H1 (cell line): ENCODE measurements around the gene MOV10L1. TPM values are rescaled to one million over a fixed set of nuclear protein-coding genes. Genes with fewer than 3 reads are reported as not detected.

Experiments used
- CTCF ChIA-PET: fragments of 300-600 bp; sonication (Branson Sonifier 250); formaldehyde crosslinking; loops from one replicate; lab custom pipeline; 2021; ENCODE audit not compliant: partially characterized antibody; lab: Charles Lee
- POLR2A ChIA-PET: fragments of 300-600 bp; sonication (Branson Sonifier 250); formaldehyde crosslinking; loops from one replicate; lab custom pipeline; 2021; ENCODE audit warnings: inconsistent platforms; ENCODE audit not compliant: partially characterized antibody; lab: Charles Lee
- DNase-seq, 2 experiments: peaks; one replicate each; pipeline versions ENCODE4 v3.0.0 to v3.0.0-alpha.2; 2010 to 2022; ENCODE audit warnings: low spot score in 2 of 2, low read depth in 1 of 2, mixed read lengths in 1 of 2
- FAIRE-seq: peaks from 2 replicates; lab custom pipeline; 2011; peaks lifted over from hg19 to GRCh38; lab: Jason Lieb, UNC
- H2AFZ ChIP-seq: 2 replicates; pipeline ENCODE4 v1.8.1; 2012; ENCODE audit warnings: low read length, inconsistent platforms
- H2AK5ac ChIP-seq: 2 replicates; pipeline ENCODE4 v1.6.1; 2013; ENCODE audit warnings: low read depth, low read length
- H2BK120ac ChIP-seq: replicated peaks from 2 replicates; pipeline ENCODE3; 2013; ENCODE audit warnings: low read depth, low read length, inconsistent platforms
- H2BK12ac ChIP-seq: 2 replicates; pipeline ENCODE4 v1.6.1; 2013; ENCODE audit warnings: low read depth, low read length
- H2BK15ac ChIP-seq: 2 replicates; pipeline ENCODE4 v1.6.1; 2013; ENCODE audit warnings: low read length
- H2BK20ac ChIP-seq: 2 replicates; pipeline ENCODE4 v1.6.1; 2013; ENCODE audit warnings: low read length
- H2BK5ac ChIP-seq: 2 replicates; pipeline ENCODE4 v1.6.1; 2013; ENCODE audit warnings: low read depth, low read length
- H3K14ac ChIP-seq: 2 replicates; pipeline ENCODE4 v1.6.1; 2013; ENCODE audit warnings: inconsistent platforms; ENCODE audit not compliant: insufficient read length
- H3K18ac ChIP-seq: 2 replicates; pipeline ENCODE4 v1.6.1; 2013; ENCODE audit warnings: low read length; ENCODE audit errors: extremely low read depth
- H3K23ac ChIP-seq: 2 replicates; pipeline ENCODE4 v1.6.1; 2013; ENCODE audit warnings: inconsistent platforms; ENCODE audit not compliant: insufficient read length
- H3K23me2 ChIP-seq: 2 replicates; pipeline ENCODE4 v1.6.1; 2013; ENCODE audit warnings: low read depth, low read length
- H3K27ac ChIP-seq: 2 replicates; pipeline ENCODE4 v1.6.1; 2011; ENCODE audit warnings: low read depth, low read length, inconsistent platforms
- H3K27me3 ChIP-seq, 4 experiments: replicated peaks in 1 of 4; 1 replicate in 1 of 4; 2 replicates in 3 of 4; pipeline versions ENCODE4 v1.6.1 to v1.8.1; 2011 to 2013; ENCODE audit warnings: low read length in 3 of 4, mild to moderate bottlenecking in 3 of 4, inconsistent platforms in 2 of 4, mixed read lengths in 2 of 4, moderate library complexity in 1 of 4; ENCODE audit not compliant: control insufficient read depth in 3 of 4, insufficient read depth in 3 of 4; ENCODE audit errors: extremely low read depth in 1 of 4
- H3K36me3 ChIP-seq, 4 experiments: 2 replicates each; pipeline versions ENCODE4 v1.6.1 to v1.8.1; 2011 to 2013; ENCODE audit warnings: mild to moderate bottlenecking in 4 of 4, low read length in 3 of 4, moderate library complexity in 2 of 4, control low read depth in 1 of 4, inconsistent platforms in 1 of 4; ENCODE audit not compliant: insufficient read depth in 4 of 4, control insufficient read depth in 2 of 4
- H3K4ac ChIP-seq: replicated peaks from 2 replicates; pipeline ENCODE3; 2013; ENCODE audit warnings: low read length, low read depth, mixed read lengths, inconsistent platforms; ENCODE audit not compliant: insufficient read length
- H3K4me1 ChIP-seq, 4 experiments: replicated peaks in 1 of 4; 1 replicate in 1 of 4; 2 replicates in 3 of 4; pipeline versions ENCODE4 v1.6.1 to v1.8.1; 2011 to 2013; ENCODE audit warnings: low read length in 3 of 4, inconsistent platforms in 2 of 4, mixed read lengths in 1 of 4; ENCODE audit not compliant: insufficient read depth in 4 of 4, control insufficient read depth in 3 of 4
- H3K4me2 ChIP-seq, 2 experiments: 2 replicates each; pipeline versions ENCODE4 v1.6.1 to v1.8.1; 2011 to 2013; ENCODE audit warnings: low read depth in 2 of 2, low read length in 2 of 2, control low read depth in 1 of 2, inconsistent platforms in 1 of 2, mild to moderate bottlenecking in 1 of 2; ENCODE audit not compliant: insufficient read depth in 1 of 2
- H3K4me3 ChIP-seq, 4 experiments: fragments of 200-600, 300-600 bp in 1 of 4; sonication (generic), shearing (Covaris generic), sonication (Bioruptor Twin) in 1 of 4; 2 replicates each; pipeline versions ENCODE4 v1.5.1 to v1.8.1; 2011 to 2016; ENCODE audit warnings: low read length in 4 of 4, low read depth in 3 of 4, control low read depth in 2 of 4, inconsistent platforms in 2 of 4, mild to moderate bottlenecking in 2 of 4, mixed read lengths in 1 of 4, moderate library complexity in 1 of 4; ENCODE audit not compliant: insufficient read depth in 2 of 4; ENCODE audit errors: extremely low read depth in 1 of 4
- H3K56ac ChIP-seq: replicated peaks from 2 replicates; pipeline ENCODE3; 2013; ENCODE audit warnings: low read depth, mild to moderate bottlenecking, mixed read lengths, low read length, inconsistent platforms; ENCODE audit not compliant: insufficient read length
- H3K79me1 ChIP-seq: 2 replicates; pipeline ENCODE4 v1.6.1; 2013; ENCODE audit warnings: low read depth, low read length, control low read depth
- H3K79me2 ChIP-seq, 2 experiments: 2 replicates each; pipeline versions ENCODE4 v1.6.1 to v1.8.1; 2012 to 2013; ENCODE audit warnings: low read length in 2 of 2, mild to moderate bottlenecking in 2 of 2, inconsistent platforms in 1 of 2; ENCODE audit not compliant: insufficient read depth in 2 of 2, control insufficient read depth in 1 of 2
- H3K9ac ChIP-seq, 4 experiments: replicated peaks in 1 of 4; 1 replicate in 1 of 4; 2 replicates in 3 of 4; pipeline versions ENCODE4 v1.6.1 to v1.8.1; 2011 to 2013; ENCODE audit warnings: low read depth in 3 of 4, low read length in 3 of 4, control low read depth in 2 of 4, mild to moderate bottlenecking in 2 of 4, moderate library complexity in 2 of 4, inconsistent platforms in 1 of 4; ENCODE audit errors: extremely low read depth in 1 of 4
- H3K9me3 ChIP-seq, 2 experiments: 2 replicates each; pipeline versions ENCODE4 v1.6.1 to v1.8.1; 2012 to 2013; ENCODE audit warnings: mild to moderate bottlenecking in 2 of 2, moderate library complexity in 2 of 2, control low read depth in 1 of 2, inconsistent platforms in 1 of 2, low read depth in 1 of 2, low read length in 1 of 2, mixed read lengths in 1 of 2; ENCODE audit not compliant: insufficient read depth in 2 of 2
- H4K20me1 ChIP-seq, 2 experiments: replicated peaks in 1 of 2; 2 replicates each; pipeline versions ENCODE3 to v1.8.1; 2011 to 2013; ENCODE audit warnings: inconsistent platforms in 2 of 2, low read length in 2 of 2, mild to moderate bottlenecking in 1 of 2; ENCODE audit not compliant: insufficient read depth in 2 of 2, control insufficient read depth in 1 of 2
- H4K5ac ChIP-seq: 2 replicates; pipeline ENCODE4 v1.6.1; 2013; ENCODE audit warnings: low read length, low read depth, mixed read lengths, inconsistent platforms; ENCODE audit not compliant: insufficient read length
- H4K8ac ChIP-seq: 2 replicates; pipeline ENCODE4 v1.8.0; 2013; ENCODE audit warnings: mild to moderate bottlenecking, moderate library complexity, low read length, inconsistent platforms; ENCODE audit not compliant: insufficient read depth; ENCODE audit errors: extremely low read depth
- H4K91ac ChIP-seq: replicated peaks from 2 replicates; pipeline ENCODE3; 2013; ENCODE audit warnings: low read length, mixed read lengths, inconsistent platforms; ENCODE audit not compliant: insufficient read length
- CBX8 ChIP-seq: fragments of 300-800, 300-1000 bp; sonication (generic); IDR thresholded peaks from 2 replicates; pipeline ENCODE4 v1.7.1; 2016; ENCODE audit warnings: low read depth, low read length, borderline replicate concordance
- CHD1 ChIP-seq: IDR thresholded peaks from 2 replicates; pipeline ENCODE4 v1.6.1; 2012; ENCODE audit warnings: low read depth, low read length, improper control_type of control experiment
- FOSL1 ChIP-seq: IDR thresholded peaks from 2 replicates; pipeline ENCODE4 v1.6.1; 2011; ENCODE audit warnings: mild to moderate bottlenecking, low read depth, low read length, moderate library complexity; ENCODE audit not compliant: insufficient read depth
- GABPA ChIP-seq: IDR thresholded peaks from 2 replicates; pipeline ENCODE4 v1.6.1; 2011; ENCODE audit warnings: mild to moderate bottlenecking, low read length, moderate library complexity, borderline replicate concordance; ENCODE audit not compliant: insufficient read depth
- JUND ChIP-seq: IDR thresholded peaks from 2 replicates; pipeline ENCODE4 v1.6.1; 2011; ENCODE audit warnings: mild to moderate bottlenecking, improper control_type of control experiment, low read length
- NRF1 ChIP-seq: IDR thresholded peaks from 2 replicates; pipeline ENCODE4 v1.6.1; 2011; ENCODE audit warnings: mild to moderate bottlenecking, low read depth, low read length, improper control_type of control experiment
- SIX5 ChIP-seq: IDR thresholded peaks from 2 replicates; pipeline ENCODE4 v1.6.1; 2011; ENCODE audit warnings: mild to moderate bottlenecking, low read depth, low read length
- SP2 ChIP-seq: IDR thresholded peaks from 2 replicates; pipeline ENCODE4 v1.6.1; 2012; ENCODE audit warnings: mild to moderate bottlenecking, low read length, inconsistent platforms
- TAF7 ChIP-seq: optimal IDR thresholded peaks from 2 replicates; pipeline ENCODE3; 2011; ENCODE audit warnings: low read depth, mild to moderate bottlenecking, inconsistent platforms, low read length, moderate library complexity, borderline replicate concordance
- TBP ChIP-seq: IDR thresholded peaks from 2 replicates; pipeline ENCODE4 v1.6.1; 2011; ENCODE audit warnings: low read depth, low read length, improper control_type of control experiment
- WGBS, 2 experiments: shearing (Covaris generic) in 1 of 2; methylation state at CpG; one replicate each; pipeline versions ENCODE4 v1.1.6 to v1.1.7; 2013 to 2015; ENCODE audit warnings: low lambda C conversion rate in 2 of 2, mixed read lengths in 2 of 2, inconsistent platforms in 1 of 2, low coverage in 1 of 2, missing lambda C conversion rate in 1 of 2; ENCODE audit not compliant: insufficient replicate concordance in 2 of 2, insufficient coverage in 1 of 2, insufficient read length in 1 of 2; ENCODE audit errors: extremely low coverage in 1 of 2, missing lambda C conversion rate in 1 of 2; 5-methylcytosine and 5-hydroxymethylcytosine counted together
- polyA plus RNA-seq, 7 experiments: library from polyadenylated mRNA; depleted of rRNA in 3 of 7; stranded (reverse) in 5 of 7; unstranded in 2 of 7; fragments of >200 nt in 5 of 7; fragments of 200-250 nt in 2 of 7; gene quantifications; 1 replicate in 5 of 7; 2 replicates in 1 of 7; 4 replicates in 1 of 7; pipeline versions ENCODE4 v1.2.1 to v1.2.3, GENCODE V29; 2011 to 2013; ENCODE audit warnings: missing spikeins in 2 of 7, mixed read lengths in 2 of 7
- total RNA-seq: library from RNA; stranded (reverse); fragmentation: NEBNext Ultra II Directional; extraction: Animal tissue kit (Norgen Biotek cat#: 25700); gene quantifications from 2 replicates; pipeline ENCODE4 v1.2.1, GENCODE V29; 2021
- TF ChIP-seq, protein P1 (sequence below), 3 experiments: IDR thresholded peaks; 1 replicate in 2 of 3; 2 replicates in 1 of 3; pipeline versions ENCODE4 v1.5.1 to v1.6.1; 2011; ENCODE audit warnings: low read length in 3 of 3, mild to moderate bottlenecking in 3 of 3, inconsistent platforms in 2 of 3, low read depth in 1 of 3, moderate library complexity in 1 of 3; ENCODE audit not compliant: insufficient read depth in 1 of 3; ENCODE audit errors: control extremely low read depth in 1 of 3

The MOV10L1 gene
- total and polyA plus RNA-seq, 2 of the 8 experiments (the other 6 are each of a cell fraction or from before 2014, with no cell fraction given): 0.32 TPM; not detected in 1

DNA sequence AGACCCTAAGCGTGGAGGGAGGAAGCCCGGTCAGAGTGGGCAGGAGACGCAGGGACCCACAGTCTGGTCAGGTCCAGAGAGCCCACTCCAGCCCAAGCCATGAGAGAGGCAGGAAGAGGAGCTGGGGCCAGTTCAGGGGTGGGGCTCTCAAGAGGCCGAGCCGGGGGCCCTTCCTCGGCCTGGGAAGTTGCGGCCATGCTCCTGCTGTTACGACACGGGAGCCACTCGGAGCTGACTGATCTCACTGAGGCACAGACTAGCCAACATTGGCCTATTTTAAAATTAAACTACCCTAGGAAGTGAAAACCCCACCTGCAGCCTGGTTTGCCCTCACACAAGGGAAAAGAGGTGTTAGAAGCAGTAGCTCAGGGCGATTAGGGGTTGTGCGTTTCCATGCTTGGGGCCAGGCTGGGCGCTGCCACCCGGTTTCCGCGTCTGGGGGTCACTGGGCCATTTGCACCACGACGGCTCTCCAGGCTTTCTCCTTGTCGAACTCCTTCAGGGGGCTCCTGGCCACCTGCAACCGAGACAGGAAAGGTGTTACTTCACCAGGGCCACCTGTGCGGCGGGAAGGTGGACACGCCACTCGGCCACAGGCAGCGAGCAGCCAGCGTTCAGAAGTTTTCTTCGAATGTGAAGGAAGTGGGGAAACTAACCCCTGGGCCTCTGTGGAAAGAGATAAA, 28.5 kb upstream of the MOV10L1 start:
- Histone ChIP-seq H2AFZ (no peak overlapping the region), H2BK120ac (no peak overlapping the region), H3K23ac (no peak overlapping the region), H3K18ac (no peak overlapping the region), H2BK15ac (no peak overlapping the region), H3K9me3 (no peaks in the 10 kb centered on the region), H3K56ac (no peak overlapping the region), H3K4ac (no peak overlapping the region), H3K4me1 (peaks cover 0 to 11% (median 2%) of the 10 kb centered on the region in 4 experiments; a peak in 4 of 7 replicates), H4K20me1 (no peaks in the 10 kb centered on the region), H3K9ac (no peak overlapping the region), H3K27me3 (peaks cover 8 to 20% (median 11%) of the 10 kb centered on the region in 4 experiments), H3K27ac (no peak overlapping the region), H2BK5ac (no peak overlapping the region), H3K4me3 (no peak overlapping the region), H2AK5ac (no peak overlapping the region), H4K8ac (peak overlapping the region; percentile 22; the same call in 1 of the 2 replicates), H3K79me2 (no peaks in the 10 kb centered on the region), H3K36me3 (no peaks in the 10 kb centered on the region), H4K5ac (no peak overlapping the region), H4K91ac (no peak overlapping the region), H3K23me2 (peaks cover 15% of the 10 kb centered on the region; the same call in 1 of the 2 replicates), H2BK12ac (no peak overlapping the region), H3K4me2 (no peak overlapping the region), H3K79me1 (no peaks in the 10 kb centered on the region), H3K14ac (no peak overlapping the region), H2BK20ac (no peak overlapping the region)
- CTCF ChIA-PET: interaction anchor here (0.9 to 2.9 kb wide), 6 partner anchors 13 to 131 kb away, joined by 3 to 10 read pairs (median 4); no protein-coding TSS in a partner anchor
- POLR2A ChIA-PET: no interaction called here
- DNase-seq (no peak), FAIRE-seq (no peak)
- WGBS, 2 experiments: 88% methylated on average over 24 of the region's 27 CpGs; no CpG with 5 or more reads in 1 of the 2 experiments
- no peak for TF ChIP-seq CHD1
- TF ChIP-seq SIX5: no peak
- no peak for TF ChIP-seq FOSL1
- no peak for TF ChIP-seq TAF7
- no peak for TF ChIP-seq TBP
- TF ChIP-seq SP2: no peak
- TF ChIP-seq CBX8: no peak
- TF ChIP-seq NRF1: no peak
- no peak for TF ChIP-seq GABPA
- TF ChIP-seq, protein P1, sequence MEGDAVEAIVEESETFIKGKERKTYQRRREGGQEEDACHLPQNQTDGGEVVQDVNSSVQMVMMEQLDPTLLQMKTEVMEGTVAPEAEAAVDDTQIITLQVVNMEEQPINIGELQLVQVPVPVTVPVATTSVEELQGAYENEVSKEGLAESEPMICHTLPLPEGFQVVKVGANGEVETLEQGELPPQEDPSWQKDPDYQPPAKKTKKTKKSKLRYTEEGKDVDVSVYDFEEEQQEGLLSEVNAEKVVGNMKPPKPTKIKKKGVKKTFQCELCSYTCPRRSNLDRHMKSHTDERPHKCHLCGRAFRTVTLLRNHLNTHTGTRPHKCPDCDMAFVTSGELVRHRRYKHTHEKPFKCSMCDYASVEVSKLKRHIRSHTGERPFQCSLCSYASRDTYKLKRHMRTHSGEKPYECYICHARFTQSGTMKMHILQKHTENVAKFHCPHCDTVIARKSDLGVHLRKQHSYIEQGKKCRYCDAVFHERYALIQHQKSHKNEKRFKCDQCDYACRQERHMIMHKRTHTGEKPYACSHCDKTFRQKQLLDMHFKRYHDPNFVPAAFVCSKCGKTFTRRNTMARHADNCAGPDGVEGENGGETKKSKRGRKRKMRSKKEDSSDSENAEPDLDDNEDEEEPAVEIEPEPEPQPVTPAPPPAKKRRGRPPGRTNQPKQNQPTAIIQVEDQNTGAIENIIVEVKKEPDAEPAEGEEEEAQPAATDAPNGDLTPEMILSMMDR (IDR thresholded peaks at IDR 0.05; ENCODE audit: control extremely low read depth in 1 of 3, insufficient read depth in 1 of 3, low read depth in 1 of 3, low read length in 3 of 3): no peak
- TF ChIP-seq JUND: no peak
